Measurements from ENCODE around the gene FKBP9.
A peak's percentile ranks its signal among the peaks of the same experiment; 100 is the strongest.

Gene FKBP9

DNA sequence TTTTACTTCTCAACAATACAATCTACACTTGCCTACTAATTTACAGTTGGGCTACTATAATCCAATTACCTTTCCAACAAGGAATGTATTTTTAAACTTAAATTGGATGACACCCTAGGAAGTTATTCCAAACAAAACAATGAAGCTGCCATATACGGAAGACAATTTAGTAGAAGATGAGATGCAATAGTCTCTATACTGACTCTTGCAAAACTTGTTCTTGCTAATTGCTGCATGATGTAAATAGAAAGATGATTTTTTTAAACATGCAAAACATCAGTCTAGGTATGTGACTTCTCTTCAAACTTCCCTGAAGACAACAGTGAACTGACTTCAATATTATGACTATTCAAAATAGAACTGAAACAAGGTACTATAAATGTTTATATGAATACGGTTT lies 87.7 kb downstream of the FKBP9 start:
- Histone ChIP-seq H3K4ac (ENCODE audit: low read depth in 1 of 2, low read length in 2 of 2) (no peak overlapping the region), H3K23ac (ENCODE audit: low read length in 2 of 2) (no peak overlapping the region), H3K9ac (ENCODE audit: low read length) (no peak overlapping the region), H3K27ac (ENCODE audit: low read length, poor library complexity, severe bottlenecking) (no peak overlapping the region), H3K4me3 (ENCODE audit: insufficient read depth in 1 of 2, low read depth in 1 of 2, low read length in 2 of 2) (no peak overlapping the region), H2AFZ (ENCODE audit: low read depth, low read length) (no peak overlapping the region), H3K4me2 (ENCODE audit: low read length, poor library complexity, severe bottlenecking) (no peak overlapping the region), H2BK12ac (ENCODE audit: low read length in 2 of 2) (no peak overlapping the region), H4K91ac (ENCODE audit: low read length) (no peak overlapping the region), H3K36me3 (ENCODE audit: control insufficient read depth in 1 of 2, insufficient read depth in 2 of 2, low read depth in 1 of 2, low read length in 2 of 2) (no peaks in the 10 kb centered on the region), H3K9me3 (ENCODE audit: control insufficient read depth, low read length) (no peaks in the 10 kb centered on the region), H3K18ac (ENCODE audit: low read depth in 1 of 2, low read length in 2 of 2) (no peak overlapping the region), H3K79me1 (replicated peaks; ENCODE audit: low read length, poor library complexity, severe bottlenecking) (peaks cover 13% of the 10 kb centered on the region), H3K4me1 (ENCODE audit: control insufficient read depth, insufficient read depth, low read depth, low read length) (peaks cover 3% of the 10 kb centered on the region), H2BK15ac (ENCODE audit: low read depth, poor library complexity, severe bottlenecking) (no peak overlapping the region), H2AK5ac (ENCODE audit: low read length, severe bottlenecking) (no peak overlapping the region), H3K14ac (ENCODE audit: low read length in 2 of 2) (no peak overlapping the region), H2BK5ac (ENCODE audit: low read depth, low read length, poor library complexity, severe bottlenecking) (no peak overlapping the region), H2BK120ac (ENCODE audit: low read depth, low read length) (no peak overlapping the region), H4K8ac (ENCODE audit: low read length) (no peak overlapping the region), H3K27me3 (ENCODE audit: control insufficient read depth in 1 of 2, insufficient read depth in 1 of 2, low read length in 2 of 2) (no peaks in the 10 kb centered on the region)
- DNase-seq: no peak
- WGBS: no CpG with 5 or more reads among the region's 2 CpGs

DNA sequence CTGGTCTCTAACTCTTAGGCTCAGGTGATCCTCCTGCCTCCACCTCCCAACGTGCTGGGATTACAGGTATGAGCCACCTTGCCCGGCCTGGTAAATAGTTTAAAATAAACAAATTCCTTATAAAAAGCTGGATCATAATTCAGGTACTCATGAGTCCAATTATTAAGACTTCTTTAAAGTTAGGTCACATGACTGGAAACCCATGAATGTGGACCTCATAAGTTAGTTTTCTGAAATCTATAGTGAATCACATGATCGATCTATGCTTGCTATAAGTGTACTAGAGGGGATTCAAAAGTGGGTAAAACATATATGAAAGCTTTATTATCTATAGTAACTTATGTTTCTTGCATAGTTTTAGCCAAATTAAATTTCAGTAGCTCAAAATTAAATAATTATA lies 91.0 kb downstream of the FKBP9 start:
- Histone ChIP-seq H3K36me3 (ENCODE audit: control insufficient read depth in 1 of 2, insufficient read depth in 2 of 2, low read depth in 1 of 2, low read length in 2 of 2) (no peaks in the 10 kb centered on the region), H3K4me2 (ENCODE audit: low read length, poor library complexity, severe bottlenecking) (no peak overlapping the region), H3K27me3 (ENCODE audit: control insufficient read depth in 1 of 2, insufficient read depth in 1 of 2, low read length in 2 of 2) (no peaks in the 10 kb centered on the region), H2BK120ac (ENCODE audit: low read depth, low read length) (no peak overlapping the region), H3K4me1 (ENCODE audit: control insufficient read depth, insufficient read depth, low read depth, low read length) (peaks cover 1% of the 10 kb centered on the region), H3K79me1 (replicated peaks; ENCODE audit: low read length, poor library complexity, severe bottlenecking) (peaks cover 13% of the 10 kb centered on the region), H3K18ac (ENCODE audit: low read depth in 1 of 2, low read length in 2 of 2) (no peak overlapping the region), H3K4ac (ENCODE audit: low read depth in 1 of 2, low read length in 2 of 2) (no peak overlapping the region), H3K9ac (ENCODE audit: low read length) (no peak overlapping the region), H3K14ac (ENCODE audit: low read length in 2 of 2) (no peak overlapping the region), H2BK5ac (ENCODE audit: low read depth, low read length, poor library complexity, severe bottlenecking) (no peak overlapping the region), H2AFZ (ENCODE audit: low read depth, low read length) (no peak overlapping the region), H2BK15ac (ENCODE audit: low read depth, poor library complexity, severe bottlenecking) (no peak overlapping the region), H3K9me3 (ENCODE audit: control insufficient read depth, low read length) (no peaks in the 10 kb centered on the region), H2BK12ac (ENCODE audit: low read length in 2 of 2) (no peak overlapping the region), H3K4me3 (ENCODE audit: insufficient read depth in 1 of 2, low read depth in 1 of 2, low read length in 2 of 2) (no peak overlapping the region), H4K8ac (ENCODE audit: low read length) (no peak overlapping the region), H3K27ac (ENCODE audit: low read length, poor library complexity, severe bottlenecking) (no peak overlapping the region), H3K23ac (ENCODE audit: low read length in 2 of 2) (no peak overlapping the region), H2AK5ac (ENCODE audit: low read length, severe bottlenecking) (no peak overlapping the region), H4K91ac (ENCODE audit: low read length) (no peak overlapping the region)
- no CpG with 5 or more reads among the region's 3 CpGs for WGBS
- no peak for DNase-seq

DNA sequence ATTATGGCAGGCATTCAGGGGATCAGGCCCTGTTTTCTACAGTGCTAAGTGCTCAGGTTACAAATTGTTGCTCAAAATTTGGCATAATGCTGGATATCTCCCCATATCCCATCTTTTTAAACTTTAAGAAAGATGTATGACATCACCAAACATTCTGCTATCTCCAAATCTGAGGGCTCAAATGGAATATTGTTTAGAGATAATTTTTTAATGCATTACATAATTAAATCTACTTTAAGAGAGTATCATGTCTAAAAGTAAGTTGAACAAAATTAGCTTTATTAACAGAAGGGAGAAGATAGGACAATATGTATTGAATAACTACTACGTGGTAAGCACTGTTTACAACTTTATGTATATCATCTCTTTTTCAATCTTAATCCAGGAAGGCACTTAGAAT lies 91.5 kb downstream of the FKBP9 start:
- Histone ChIP-seq H2BK120ac (ENCODE audit: low read depth, low read length) (no peak overlapping the region), H4K8ac (ENCODE audit: low read length) (no peak overlapping the region), H4K91ac (ENCODE audit: low read length) (no peak overlapping the region), H3K9ac (ENCODE audit: low read length) (no peak overlapping the region), H3K27me3 (ENCODE audit: control insufficient read depth in 1 of 2, insufficient read depth in 1 of 2, low read length in 2 of 2) (no peaks in the 10 kb centered on the region), H3K18ac (ENCODE audit: low read depth in 1 of 2, low read length in 2 of 2) (no peak overlapping the region), H2AFZ (ENCODE audit: low read depth, low read length) (no peak overlapping the region), H3K79me1 (replicated peaks; ENCODE audit: low read length, poor library complexity, severe bottlenecking) (peaks cover 11% of the 10 kb centered on the region), H3K14ac (ENCODE audit: low read length in 2 of 2) (no peak overlapping the region), H3K4me3 (ENCODE audit: insufficient read depth in 1 of 2, low read depth in 1 of 2, low read length in 2 of 2) (no peak overlapping the region), H2BK15ac (ENCODE audit: low read depth, poor library complexity, severe bottlenecking) (no peak overlapping the region), H2BK12ac (ENCODE audit: low read length in 2 of 2) (no peak overlapping the region), H3K9me3 (ENCODE audit: control insufficient read depth, low read length) (no peaks in the 10 kb centered on the region), H3K4ac (ENCODE audit: low read depth in 1 of 2, low read length in 2 of 2) (no peak overlapping the region), H2AK5ac (ENCODE audit: low read length, severe bottlenecking) (no peak overlapping the region), H3K36me3 (ENCODE audit: control insufficient read depth in 1 of 2, insufficient read depth in 2 of 2, low read depth in 1 of 2, low read length in 2 of 2) (no peaks in the 10 kb centered on the region), H3K4me2 (ENCODE audit: low read length, poor library complexity, severe bottlenecking) (no peak overlapping the region), H3K4me1 (ENCODE audit: control insufficient read depth, insufficient read depth, low read depth, low read length) (peaks cover 1% of the 10 kb centered on the region), H3K23ac (ENCODE audit: low read length in 2 of 2) (no peak overlapping the region), H3K27ac (ENCODE audit: low read length, poor library complexity, severe bottlenecking) (no peak overlapping the region), H2BK5ac (ENCODE audit: low read depth, low read length, poor library complexity, severe bottlenecking) (no peak overlapping the region)
- DNase-seq: no peak
- WGBS: no CpG with 5 or more reads among the region's 1 CpG

DNA sequence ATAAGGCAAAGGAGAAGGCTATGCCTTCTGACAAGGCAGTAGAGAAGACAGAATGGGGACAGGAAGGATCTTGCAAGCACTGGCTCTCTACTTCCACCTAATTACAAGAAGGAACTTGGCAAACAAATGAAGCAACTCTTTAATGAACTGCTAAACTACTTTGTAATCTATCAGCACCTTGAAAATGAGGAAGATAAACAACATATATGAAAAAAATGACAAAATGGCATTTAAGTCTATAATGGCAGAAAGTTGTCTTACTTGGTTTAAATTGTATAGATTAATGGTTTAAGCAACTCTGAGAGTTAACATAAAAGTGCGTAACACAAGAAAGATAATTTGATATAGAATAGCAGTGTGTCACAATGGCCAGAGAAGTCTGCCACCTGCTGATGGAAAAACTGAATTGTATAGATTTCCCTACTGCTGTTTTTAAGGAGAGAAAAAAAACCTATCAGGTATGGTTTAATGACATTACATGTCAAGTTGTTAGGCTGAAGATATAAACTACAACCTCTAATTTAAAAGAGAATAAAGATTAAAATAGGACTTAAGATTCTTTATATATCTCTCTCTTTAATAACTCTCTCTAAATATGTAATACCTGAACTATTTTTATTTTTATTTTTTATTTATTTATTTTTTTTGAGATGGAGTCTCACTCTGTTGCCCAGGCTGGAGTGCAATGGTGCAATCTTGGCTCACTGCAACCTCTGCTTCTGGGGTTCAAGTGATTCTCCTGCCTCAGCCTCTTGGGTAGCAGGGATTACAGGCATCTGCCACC lies 93.5 kb downstream of the FKBP9 start:
- H4K91ac ChIP-seq (ENCODE audit: low read length): no peak overlapping the region
- peak overlapping the region; percentile 17 for H3K9ac ChIP-seq (ENCODE audit: low read length)
- H3K4me3 ChIP-seq (ENCODE audit: insufficient read depth in 1 of 2, low read depth in 1 of 2, low read length in 2 of 2): no peak overlapping the region
- no peak overlapping the region for H2BK12ac ChIP-seq (ENCODE audit: low read length in 2 of 2)
- no peak overlapping the region for H2BK5ac ChIP-seq (ENCODE audit: low read depth, low read length, poor library complexity, severe bottlenecking)
- no peak overlapping the region for H3K23ac ChIP-seq (ENCODE audit: low read length in 2 of 2)
- H3K36me3 ChIP-seq (ENCODE audit: control insufficient read depth in 1 of 2, insufficient read depth in 2 of 2, low read depth in 1 of 2, low read length in 2 of 2): no peaks in the 10 kb centered on the region
- no peak overlapping the region for H3K14ac ChIP-seq (ENCODE audit: low read length in 2 of 2)
- H3K27ac ChIP-seq (ENCODE audit: low read length, poor library complexity, severe bottlenecking): no peak overlapping the region
- DNase-seq: peak; percentile 65
- H3K4me1 ChIP-seq (ENCODE audit: control insufficient read depth, insufficient read depth, low read depth, low read length): peaks cover 7% of the 10 kb centered on the region
- H2BK15ac ChIP-seq (ENCODE audit: low read depth, poor library complexity, severe bottlenecking): no peak overlapping the region
- 67% methylated on average over 1 of the region's 1 CpG for WGBS
- H3K79me1 ChIP-seq (replicated peaks; ENCODE audit: low read length, poor library complexity, severe bottlenecking): peaks cover 11% of the 10 kb centered on the region
- no peak overlapping the region for H2AFZ ChIP-seq (ENCODE audit: low read depth, low read length)
- no peak overlapping the region for H3K4ac ChIP-seq (ENCODE audit: low read depth in 1 of 2, low read length in 2 of 2)
- H3K27me3 ChIP-seq (ENCODE audit: control insufficient read depth in 1 of 2, insufficient read depth in 1 of 2, low read length in 2 of 2): no peaks in the 10 kb centered on the region
- H3K9me3 ChIP-seq (ENCODE audit: control insufficient read depth, low read length): no peaks in the 10 kb centered on the region
- no peak overlapping the region for H4K8ac ChIP-seq (ENCODE audit: low read length)
- H3K4me2 ChIP-seq (ENCODE audit: low read length, poor library complexity, severe bottlenecking): no peak overlapping the region
- H2BK120ac ChIP-seq (ENCODE audit: low read depth, low read length): no peak overlapping the region
- no peak overlapping the region for H2AK5ac ChIP-seq (ENCODE audit: low read length, severe bottlenecking)
- H3K18ac ChIP-seq (ENCODE audit: low read depth in 1 of 2, low read length in 2 of 2): no peak overlapping the region

Data from mesenchymal stem cell (in vitro differentiated cells and primary cell).